Measurements from ENCODE around the gene NCCRP1. TPM values are rescaled to one million over a fixed set of nuclear protein-coding genes. Genes with fewer than 3 reads are reported as not detected.
"Not testable (repeated sequence)": the region's sequence is repeated elsewhere in the genome, so short reads cannot be mapped to it uniquely, and the experiment has no call there.

Gene NCCRP1
- total RNA-seq, 4 donors from 2014 or later, result 0.46 TPM; not detected in 3

GRCh38 chr19:39206122-39206521 lies 9.4 kb downstream of the NCCRP1 start:
- ATAC-seq (ENCODE audit: low FRiP score), result no peak
- TF ChIP-seq CTCF (IDR thresholded peaks at IDR 0.05), result no peak
- no peak for DNase-seq (ENCODE audit: low spot score)

- ATAC-seq (ENCODE audit: low FRiP score), result no peak
- no peak for TF ChIP-seq CTCF (IDR thresholded peaks at IDR 0.05)
- no peak for DNase-seq (ENCODE audit: low spot score)
These were observed 10.6 kb downstream of the NCCRP1 start for GRCh38 chr19:39207293-39207836.

GRCh38 chr19:39208175-39208795 lies 11.5 kb downstream of the NCCRP1 start:
- TF ChIP-seq CTCF (IDR thresholded peaks at IDR 0.05), result no peak
- no peak for DNase-seq (ENCODE audit: low spot score)
- ATAC-seq (ENCODE audit: low FRiP score), result no peak

- TF ChIP-seq CTCF (IDR thresholded peaks at IDR 0.05), result no peak
- DNase-seq (ENCODE audit: low spot score) (no peak), ATAC-seq (ENCODE audit: low FRiP score) (no peak)
These were observed 12.4 kb downstream of the NCCRP1 start for GRCh38 chr19:39209196-39209595.

GRCh38 chr19:39211731-39212374 lies 15.1 kb downstream of the NCCRP1 start:
- no peak for TF ChIP-seq CTCF (IDR thresholded peaks at IDR 0.05)
- ATAC-seq (ENCODE audit: low FRiP score), result no peak
- DNase-seq (ENCODE audit: low spot score), result no peak

- ATAC-seq (ENCODE audit: low FRiP score) (no peak), DNase-seq (ENCODE audit: low spot score) (no peak)
- TF ChIP-seq CTCF (IDR thresholded peaks at IDR 0.05), result no peak
These were observed 15.6 kb downstream of the NCCRP1 start for GRCh38 chr19:39212375-39212742.

- DNase-seq (ENCODE audit: low spot score); ATAC-seq (ENCODE audit: low FRiP score): not testable (repeated sequence)
These were observed 18.6 kb downstream of the NCCRP1 start for GRCh38 chr19:39215323-39215722.
